ENCODE results near the gene NLRP6.

- no peak for TF ChIP-seq POLR2A (IDR thresholded peaks at IDR 0.05)
- TF ChIP-seq CTCF (IDR thresholded peaks at IDR 0.05) = no peak
- TF ChIP-seq EP300 (IDR thresholded peaks at IDR 0.05) = no peak
These were observed 43.0 kb upstream of the NLRP6 start for GRCh38 chr11:235180-235579.
